Left lung (tissue), 10 donors: ENCODE results near the gene ANKRD10. TPM values are rescaled to one million over a fixed set of nuclear protein-coding genes. Genes with fewer than 3 reads are reported as not detected.

Source experiments
- ATAC-seq: fragments of 200-7000 bp; cut with Tn5 transposase; one replicate; pipeline ENCODE4 v1.9.1; 2020; ENCODE audit warnings: moderate library complexity
- DNase-seq, 4 donors: peaks; one replicate each; pipeline ENCODE4 v3.0.0-alpha.2; 2013 to 2020
- H3K27ac ChIP-seq, 2 donors: fragments of 200-600 bp; sonication (generic) in 1 of 2; one replicate each; pipeline versions ENCODE4 v1.5.0 to v1.8.0; 2020 to 2021
- H3K27me3 ChIP-seq, 2 donors: fragments of 200-600 bp; sonication (generic) in 1 of 2; one replicate each; pipeline versions ENCODE4 v1.5.0 to v1.8.0; 2020 to 2021
- H3K36me3 ChIP-seq, 2 donors: fragments of 200-600 bp; sonication (generic) in 1 of 2; one replicate each; pipeline versions ENCODE4 v1.5.0 to v1.8.0; 2020 to 2021
- H3K4me1 ChIP-seq, 2 donors: fragments of 200-600 bp; one replicate each; pipeline ENCODE4 v1.8.0; 2021
- H3K4me3 ChIP-seq, 2 donors: fragments of 200-600 bp; sonication (generic) in 1 of 2; one replicate each; pipeline versions ENCODE4 v1.5.0 to v1.8.0; 2020 to 2021; ENCODE audit warnings: mild to moderate bottlenecking in 1 of 2
- H3K9me3 ChIP-seq, 2 donors: fragments of 200-600 bp; sonication (generic) in 1 of 2; one replicate each; pipeline versions ENCODE4 v1.5.0 to v1.8.0; 2020 to 2021
- intact Hi-C, 2 donors: fragments of 100-400 bp; cut with DNase I; formaldehyde crosslinking; loops; one replicate each; pipeline versions ENCODE4 v1.11.2 to v1.14.2; 2022
- polyA plus RNA-seq, 6 donors: library from polyadenylated mRNA; unstranded; fragments of 120-200 nt; gene quantifications; one replicate each; pipeline ENCODE4 v1.2.1, GENCODE V29; 2013; ENCODE audit not compliant: insufficient read length in 6 of 6
- total RNA-seq, 2 donors: library from RNA; stranded (reverse); fragmentation: NEBNext Ultra II Directional; extraction: Animal tissue kit (Norgen Biotek cat#: 25700); gene quantifications; one replicate each; pipeline ENCODE4 v1.2.1, GENCODE V29; 2021
- TF ChIP-seq, protein P1 (sequence below), 2 donors: fragments of 200-600 bp; sonication (generic) in 1 of 2; IDR thresholded peaks; one replicate each; pipeline versions ENCODE4 v1.5.0 to v1.8.0; 2021; ENCODE audit warnings: antibody characterized with exemption in 2 of 2
- donor health status: DM: no; HTN: yes; CAD: no.
- donor health status: DM: no; HTN: no; CAD: no.

ANKRD10 gene
- total and polyA plus RNA-seq, 8 donors: 101 to 489 (median 426) TPM

DNA sequence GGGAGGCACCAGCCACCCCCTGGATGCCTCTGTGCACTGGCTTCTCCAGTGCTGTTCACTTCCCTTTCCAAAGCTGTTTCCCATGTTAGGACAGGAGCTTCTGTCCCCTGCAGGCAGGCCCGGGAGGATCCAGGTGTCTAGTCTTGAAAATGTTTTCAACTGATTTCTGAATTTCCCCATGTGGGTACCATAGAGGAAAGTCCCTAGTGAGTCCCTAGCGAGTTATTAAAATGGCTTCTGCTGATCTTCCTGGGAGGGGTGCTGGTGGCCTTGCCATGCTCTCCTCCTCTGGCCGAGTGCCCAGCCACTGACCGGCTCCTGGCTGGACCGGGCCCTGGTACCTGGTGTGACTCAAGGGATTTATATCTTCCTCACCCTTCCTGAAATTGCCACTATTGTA lies 5.2 kb upstream of the ANKRD10 start:
- no peak for ATAC-seq

DNA sequence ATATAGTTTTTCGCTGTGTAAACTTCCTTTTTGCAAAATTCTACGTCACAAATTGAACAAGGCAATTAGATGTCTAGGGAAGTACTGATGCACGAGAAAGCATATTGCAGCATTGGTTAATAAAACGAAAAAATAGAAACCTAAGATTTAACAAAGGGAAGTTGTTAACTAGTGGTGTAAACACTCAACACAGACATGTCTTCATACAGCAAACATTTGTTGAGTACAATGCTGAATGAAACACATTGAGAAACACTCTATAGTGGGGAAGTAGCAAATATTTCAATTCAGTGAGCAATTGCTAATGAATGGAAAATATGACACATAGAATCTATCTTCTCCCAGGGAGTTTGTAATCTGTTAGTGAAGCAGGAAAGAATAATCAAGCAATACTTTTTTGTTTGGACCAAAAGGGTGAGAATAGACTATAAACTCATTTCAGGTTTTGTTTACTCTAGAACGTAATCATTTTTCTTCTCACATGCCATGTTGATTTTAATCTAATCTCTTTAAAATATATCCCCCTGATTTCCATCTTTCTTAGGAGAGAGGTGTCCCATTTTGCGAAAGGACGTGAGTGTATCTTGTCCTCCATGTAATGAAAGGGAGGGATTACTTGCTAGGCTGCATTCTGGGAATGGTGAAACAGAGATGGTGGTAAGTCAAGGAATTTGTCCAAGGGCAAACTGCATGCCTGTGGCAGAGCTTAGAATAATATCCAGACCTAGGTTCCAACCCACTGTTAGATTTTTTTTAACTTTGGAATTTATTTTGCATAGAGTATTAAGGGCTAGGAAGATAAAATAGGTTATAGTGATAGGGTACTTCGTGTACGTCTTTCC lies 1.7 kb upstream of the ANKRD10 start:
- TF ChIP-seq, protein P1, sequence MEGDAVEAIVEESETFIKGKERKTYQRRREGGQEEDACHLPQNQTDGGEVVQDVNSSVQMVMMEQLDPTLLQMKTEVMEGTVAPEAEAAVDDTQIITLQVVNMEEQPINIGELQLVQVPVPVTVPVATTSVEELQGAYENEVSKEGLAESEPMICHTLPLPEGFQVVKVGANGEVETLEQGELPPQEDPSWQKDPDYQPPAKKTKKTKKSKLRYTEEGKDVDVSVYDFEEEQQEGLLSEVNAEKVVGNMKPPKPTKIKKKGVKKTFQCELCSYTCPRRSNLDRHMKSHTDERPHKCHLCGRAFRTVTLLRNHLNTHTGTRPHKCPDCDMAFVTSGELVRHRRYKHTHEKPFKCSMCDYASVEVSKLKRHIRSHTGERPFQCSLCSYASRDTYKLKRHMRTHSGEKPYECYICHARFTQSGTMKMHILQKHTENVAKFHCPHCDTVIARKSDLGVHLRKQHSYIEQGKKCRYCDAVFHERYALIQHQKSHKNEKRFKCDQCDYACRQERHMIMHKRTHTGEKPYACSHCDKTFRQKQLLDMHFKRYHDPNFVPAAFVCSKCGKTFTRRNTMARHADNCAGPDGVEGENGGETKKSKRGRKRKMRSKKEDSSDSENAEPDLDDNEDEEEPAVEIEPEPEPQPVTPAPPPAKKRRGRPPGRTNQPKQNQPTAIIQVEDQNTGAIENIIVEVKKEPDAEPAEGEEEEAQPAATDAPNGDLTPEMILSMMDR (IDR thresholded peaks at IDR 0.05): no peak
- H3K36me3 ChIP-seq: no peaks in the 10 kb centered on the region
- peak overlapping the region; percentile 99 to 100 for H3K27ac ChIP-seq
- peak; percentile 1 for ATAC-seq
- DNase-seq: peak in 1 of 4 donors; percentile 24
- H3K27me3 ChIP-seq: peaks cover 0 to 9% of the 10 kb centered on the region in 2 donors
- intact Hi-C loops: no loop called here
- peaks cover 17 to 36% of the 10 kb centered on the region in 2 donors for H3K4me1 ChIP-seq
- peak overlapping the region in 1 of 2 donors; percentile 93 for H3K4me3 ChIP-seq
- no peaks in the 10 kb centered on the region for H3K9me3 ChIP-seq

More for the DNA sequence above, 5.2 kb upstream of the ANKRD10 start:
- no peak overlapping the region for H3K4me3 ChIP-seq
- H3K36me3 ChIP-seq: no peaks in the 10 kb centered on the region
- no peak overlapping the region for H3K27ac ChIP-seq
- peaks cover 9 to 30% of the 10 kb centered on the region in 2 donors for H3K27me3 ChIP-seq
- TF ChIP-seq, protein P1 (IDR thresholded peaks at IDR 0.05): no peak
- intact Hi-C loops: no loop called here
- H3K9me3 ChIP-seq: no peaks in the 10 kb centered on the region
- DNase-seq: no peak
- H3K4me1 ChIP-seq: peaks cover 11 to 14% of the 10 kb centered on the region in 2 donors

DNA sequence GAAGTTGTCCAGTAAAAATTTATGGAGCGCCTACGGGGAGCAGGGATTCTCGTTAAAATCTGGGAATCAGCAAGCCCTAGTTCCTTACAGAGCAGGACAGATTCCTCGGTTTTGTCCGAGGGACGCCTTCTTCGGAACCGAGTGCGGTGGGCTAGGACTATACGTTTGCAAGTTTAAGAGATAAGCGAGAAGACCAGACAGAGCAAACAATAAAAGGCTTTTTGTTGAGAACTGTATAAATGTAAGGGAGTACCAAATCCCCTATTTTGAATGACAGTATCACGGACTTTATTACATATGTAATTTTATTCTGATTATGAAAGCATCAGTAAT lies 971 bp upstream of the ANKRD10 start:
- ATAC-seq: no peak
- TF ChIP-seq, protein P1 (IDR thresholded peaks at IDR 0.05): no peak
- no peaks in the 10 kb centered on the region for H3K36me3 ChIP-seq
- H3K4me1 ChIP-seq: peaks cover 17 to 43% of the 10 kb centered on the region in 2 donors
- peaks cover 0 to 2% of the 10 kb centered on the region in 2 donors for H3K27me3 ChIP-seq
- H3K4me3 ChIP-seq: peak overlapping the region; percentile 93 to 97
- intact Hi-C loops: no loop called here
- DNase-seq: no peak
- no peaks in the 10 kb centered on the region for H3K9me3 ChIP-seq
- peak overlapping the region; percentile 99 to 100 for H3K27ac ChIP-seq

DNA sequence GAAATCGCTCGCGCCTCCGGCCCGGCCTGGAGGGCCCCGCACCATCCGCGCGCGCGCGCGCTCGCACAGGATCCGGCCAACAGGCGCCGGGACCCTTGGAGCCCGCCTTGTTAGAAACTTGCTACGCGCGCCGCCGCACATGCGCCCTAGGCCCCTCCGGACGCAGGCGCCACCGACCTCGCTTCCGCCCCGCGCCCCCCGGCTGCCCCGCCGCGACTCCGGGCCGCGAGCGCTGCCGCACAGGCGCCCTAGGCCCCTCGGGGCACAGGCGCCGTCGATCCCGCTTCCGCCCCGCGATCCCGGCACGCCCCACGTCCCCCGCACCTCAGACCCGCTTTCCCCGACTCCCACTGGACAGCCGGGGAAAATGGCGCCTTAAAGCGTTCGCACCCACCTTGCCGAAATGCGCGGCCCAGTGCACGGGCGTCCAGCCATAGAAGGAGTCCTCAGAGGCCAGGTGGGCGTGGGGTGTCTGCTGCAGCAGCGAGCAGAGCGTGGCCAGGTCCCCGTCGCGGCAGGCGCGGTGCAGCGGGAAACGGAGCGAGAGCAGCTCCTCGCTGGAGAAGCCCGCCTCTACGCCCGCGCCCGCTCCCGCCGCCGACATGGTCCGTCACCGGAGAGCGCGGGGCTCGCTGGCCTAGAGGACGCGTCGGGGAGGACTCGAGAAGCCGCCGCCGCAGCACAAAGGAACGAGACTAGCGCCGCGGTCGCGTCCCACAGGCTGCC lies 375 bp downstream of the ANKRD10 start:
- ATAC-seq: peak; percentile 22
- Histone ChIP-seq H3K4me3 (peak overlapping the region; percentile 93 to 97), H3K27me3 (no peaks in the 10 kb centered on the region), H3K27ac (peak overlapping the region; percentile 99 to 100), H3K4me1 (peaks cover 24 to 55% of the 10 kb centered on the region in 2 donors), H3K9me3 (no peaks in the 10 kb centered on the region), H3K36me3 (peaks cover 0 to 10% of the 10 kb centered on the region in 2 donors)
- intact Hi-C loops: no loop called here
- DNase-seq: peak; percentile 82 to 95 (median 89)
- TF ChIP-seq, protein P1 (IDR thresholded peaks at IDR 0.05): no peak

DNA sequence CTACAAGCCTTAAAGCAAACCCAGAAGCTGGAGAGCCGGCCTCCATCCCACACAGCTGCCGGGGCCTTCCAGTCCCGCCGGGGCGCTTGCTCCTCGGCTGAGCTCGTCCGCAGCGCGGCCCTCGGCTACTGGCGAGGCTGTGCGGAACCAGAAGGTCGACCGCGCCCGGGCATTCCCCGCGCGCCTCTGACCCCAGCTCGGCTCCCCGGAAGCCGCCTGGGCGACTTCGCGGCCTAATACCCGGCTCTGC lies 863 bp downstream of the ANKRD10 start:
- peak overlapping the region; percentile 93 to 97 for H3K4me3 ChIP-seq
- TF ChIP-seq, protein P1 (IDR thresholded peaks at IDR 0.05): no peak
- intact Hi-C loops: no loop called here
- no peaks in the 10 kb centered on the region for H3K9me3 ChIP-seq
- DNase-seq (no peak), ATAC-seq (peak; percentile 2)
- H3K27ac ChIP-seq: peak overlapping the region; percentile 99 to 100
- H3K27me3 ChIP-seq: no peaks in the 10 kb centered on the region
- H3K4me1 ChIP-seq: peaks cover 24 to 57% of the 10 kb centered on the region in 2 donors
- H3K36me3 ChIP-seq: peaks cover 0 to 14% of the 10 kb centered on the region in 2 donors
